Esophagus (tissue), 2 donors: ENCODE measurements around the gene CEP162. TPM values are rescaled to one million over a fixed set of nuclear protein-coding genes. Genes with fewer than 3 reads are reported as not detected.

Source experiments
- H3K27ac ChIP-seq, 2 donors: one replicate each; pipeline ENCODE4 v1.5.1; 2013; ENCODE audit warnings: low read depth in 2 of 2, mild to moderate bottlenecking in 2 of 2, inconsistent platforms in 1 of 2, low read length in 1 of 2, moderate library complexity in 1 of 2
- H3K27me3 ChIP-seq, 2 donors: one replicate each; pipeline ENCODE4 v1.6.1; 2013; ENCODE audit warnings: low read length in 2 of 2, control low read depth in 1 of 2, mild to moderate bottlenecking in 1 of 2; ENCODE audit not compliant: insufficient read depth in 2 of 2, control insufficient read depth in 1 of 2
- H3K36me3 ChIP-seq, 2 donors: one replicate each; pipeline ENCODE4 v1.6.1; 2013; ENCODE audit warnings: low read length in 1 of 2; ENCODE audit not compliant: control insufficient read depth in 2 of 2, insufficient read depth in 2 of 2
- H3K4me1 ChIP-seq, 2 donors: one replicate each; pipeline ENCODE4 v1.6.1; 2013; ENCODE audit warnings: low read length in 1 of 2; ENCODE audit not compliant: control insufficient read depth in 2 of 2, insufficient read depth in 2 of 2
- H3K4me3 ChIP-seq, 2 donors: one replicate each; pipeline ENCODE4 v1.5.1; 2013; ENCODE audit warnings: low read length in 2 of 2, mild to moderate bottlenecking in 2 of 2, low read depth in 1 of 2, moderate library complexity in 1 of 2
- H3K9me3 ChIP-seq, 2 donors: one replicate each; pipeline ENCODE4 v1.6.1; 2013; ENCODE audit warnings: mild to moderate bottlenecking in 2 of 2, low read depth in 1 of 2, low read length in 1 of 2, moderate library complexity in 1 of 2; ENCODE audit not compliant: control insufficient read depth in 2 of 2, insufficient read depth in 1 of 2
- WGBS, 2 donors: extraction: QIAGEN DNeasy Blood & Tissue Kit; methylation state at CpG; one replicate each; pipeline ENCODE4 v1.1.7; 2013; 5-methylcytosine and 5-hydroxymethylcytosine counted together
- polyA plus RNA-seq, 2 donors: library from polyadenylated mRNA; stranded (reverse); fragments of 200-250 nt; gene quantifications; one replicate each; pipeline ENCODE4 v1.2.3, GENCODE V29; 2013
- donor health status: healthy with polysubstance abuse.
- donor health status: Bipolar disorder and iron deficiency.

The CEP162 gene, protein sequence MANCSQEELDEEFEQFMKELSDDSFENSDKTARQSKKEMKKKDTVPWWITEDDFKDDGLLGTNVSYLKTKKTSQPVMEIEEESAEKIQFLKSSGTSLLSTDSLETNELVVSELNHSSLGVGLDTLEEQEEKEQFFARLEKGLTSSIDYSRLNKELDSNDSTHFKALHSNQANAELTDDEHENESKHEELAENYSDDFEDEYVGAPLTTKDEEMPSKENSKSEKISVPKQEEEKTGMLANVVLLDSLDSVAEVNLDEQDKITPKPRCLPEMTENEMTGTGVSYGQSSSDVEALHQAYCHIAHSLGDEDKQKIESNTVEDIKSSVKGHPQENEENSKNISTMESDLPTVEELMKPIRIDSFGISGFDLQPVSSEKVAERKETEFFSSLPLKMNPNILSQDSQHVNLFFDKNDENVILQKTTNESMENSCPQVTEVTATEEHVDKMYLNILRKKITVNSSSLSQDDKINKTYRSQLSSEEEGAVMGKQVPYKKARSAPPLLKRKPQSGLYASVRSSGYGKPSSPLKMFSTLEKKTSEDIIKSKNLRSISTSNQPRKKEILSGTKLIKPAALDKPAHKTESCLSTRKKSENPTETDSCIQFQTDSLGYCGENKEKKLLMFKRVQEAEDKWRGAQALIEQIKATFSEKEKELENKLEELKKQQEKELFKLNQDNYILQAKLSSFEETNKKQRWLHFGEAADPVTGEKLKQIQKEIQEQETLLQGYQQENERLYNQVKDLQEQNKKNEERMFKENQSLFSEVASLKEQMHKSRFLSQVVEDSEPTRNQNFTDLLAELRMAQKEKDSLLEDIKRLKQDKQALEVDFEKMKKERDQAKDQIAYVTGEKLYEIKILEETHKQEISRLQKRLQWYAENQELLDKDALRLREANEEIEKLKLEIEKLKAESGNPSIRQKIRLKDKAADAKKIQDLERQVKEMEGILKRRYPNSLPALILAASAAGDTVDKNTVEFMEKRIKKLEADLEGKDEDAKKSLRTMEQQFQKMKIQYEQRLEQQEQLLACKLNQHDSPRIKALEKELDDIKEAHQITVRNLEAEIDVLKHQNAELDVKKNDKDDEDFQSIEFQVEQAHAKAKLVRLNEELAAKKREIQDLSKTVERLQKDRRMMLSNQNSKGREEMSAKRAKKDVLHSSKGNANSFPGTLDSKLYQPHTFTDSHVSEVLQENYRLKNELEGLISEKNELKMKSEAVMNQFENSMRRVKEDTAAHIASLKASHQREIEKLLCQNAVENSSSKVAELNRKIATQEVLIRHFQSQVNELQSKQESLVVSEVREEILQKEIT (N-terminal part only)
- polyA plus RNA-seq, result 1 to 10 TPM; 2.2 to 5.0 TPM

GRCh38 chr6:84227434-84228197 is at the start of gene CEP162:
CEP162 (minus strand) TSS chr6:84227643; CDS start chr6:84226393, 1,250 bp downstream.
- H3K4me3 ChIP-seq, result peak within 1 kb of the TSS; percentile 77 to 100
- no peaks in the 10 kb centered on the region for H3K36me3 ChIP-seq
- H3K9me3 ChIP-seq, result no peaks in the 10 kb centered on the region
- H3K27ac ChIP-seq, result peak within 1 kb of the TSS; percentile 76 to 93
- no peaks in the 10 kb centered on the region for H3K4me1 ChIP-seq
- 0% methylated on average over 40 of the region's 40 CpGs for WGBS, 2 donors
- no peaks in the 10 kb centered on the region for H3K27me3 ChIP-seq

DNA sequence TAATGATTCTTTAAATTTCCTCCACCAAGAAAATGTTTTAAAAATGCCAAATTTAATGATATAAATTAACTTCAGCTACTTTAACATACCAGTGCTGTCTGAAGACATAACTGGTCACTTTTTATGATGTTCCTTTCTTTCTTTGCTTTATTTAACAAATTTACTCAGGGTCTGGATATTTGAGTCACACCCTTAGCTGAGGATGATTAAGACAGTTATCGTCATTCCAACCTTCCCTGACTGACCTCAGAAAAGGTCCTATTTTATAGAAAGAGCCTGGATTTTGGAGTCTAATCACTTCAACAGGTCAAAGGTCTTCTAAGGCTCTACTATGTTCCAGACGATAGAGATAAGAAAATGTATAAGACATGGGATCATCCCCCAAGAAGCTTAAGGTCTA is 47.4 kb upstream of the CEP162 start:
- Histone ChIP-seq H3K27me3 (no peaks in the 10 kb centered on the region), H3K9me3 (no peaks in the 10 kb centered on the region), H3K36me3 (no peaks in the 10 kb centered on the region), H3K4me3 (no peak overlapping the region), H3K4me1 (no peaks in the 10 kb centered on the region), H3K27ac (no peak overlapping the region)
- WGBS, 2 donors, result 73 to 80% methylated on average over 2 of the region's 2 CpGs

- no peaks in the 10 kb centered on the region for H3K36me3 ChIP-seq
- H3K9me3 ChIP-seq, result no peaks in the 10 kb centered on the region
- H3K4me3 ChIP-seq, result no peak overlapping the region
- H3K27me3 ChIP-seq, result no peaks in the 10 kb centered on the region
- no peak overlapping the region for H3K27ac ChIP-seq
- WGBS, 2 donors, result 62 to 73% methylated on average over 3 of the region's 3 CpGs
- H3K4me1 ChIP-seq, result no peaks in the 10 kb centered on the region
These were observed 45.8 kb upstream of the CEP162 start for GRCh38 chr6:84273048-84273809.

- WGBS, 2 donors, result 82 to 83% methylated on average over 1 of the region's 1 CpG
- Histone ChIP-seq H3K27me3 (no peaks in the 10 kb centered on the region), H3K27ac (no peak overlapping the region), H3K4me1 (no peaks in the 10 kb centered on the region), H3K4me3 (no peak overlapping the region), H3K9me3 (no peaks in the 10 kb centered on the region), H3K36me3 (no peaks in the 10 kb centered on the region)
These were observed 44.9 kb upstream of the CEP162 start for GRCh38 chr6:84272298-84272697.

DNA sequence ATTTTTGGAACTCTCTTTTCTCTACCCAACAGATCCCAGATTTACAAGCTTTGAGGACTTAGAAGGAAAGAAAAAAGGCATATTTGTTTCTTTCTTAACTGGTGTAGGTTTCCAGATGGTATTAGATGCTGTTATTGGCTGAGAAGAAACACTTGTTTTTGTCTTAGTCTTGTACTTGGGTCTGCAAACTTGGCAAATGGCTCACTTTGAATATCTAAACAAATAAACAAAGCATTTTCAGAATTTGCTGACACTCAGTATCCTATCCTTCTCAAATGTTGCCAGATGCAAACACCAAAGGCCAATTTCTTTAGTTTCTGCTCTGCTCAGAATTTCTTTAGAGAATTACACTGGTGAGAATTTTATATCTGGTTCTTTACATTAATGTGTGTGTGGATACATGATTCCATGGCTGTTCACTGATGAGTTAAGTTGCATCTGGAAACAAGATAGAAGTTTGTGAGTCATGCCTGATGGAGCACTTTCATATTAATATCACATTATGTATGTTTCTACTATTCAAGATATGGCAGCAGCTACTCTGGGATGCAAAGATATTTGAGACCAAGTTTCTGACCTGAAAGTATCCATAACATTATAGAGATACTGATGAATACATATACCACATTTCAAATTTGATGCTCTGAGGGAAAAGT is 43.7 kb upstream of the CEP162 start:
- Histone ChIP-seq H3K36me3 (no peaks in the 10 kb centered on the region), H3K4me1 (no peaks in the 10 kb centered on the region), H3K4me3 (no peak overlapping the region), H3K9me3 (no peaks in the 10 kb centered on the region), H3K27ac (no peak overlapping the region), H3K27me3 (no peaks in the 10 kb centered on the region)

GRCh38 chr6:84269947-84270733 is 42.7 kb upstream of the CEP162 start:
- Histone ChIP-seq H3K9me3 (no peaks in the 10 kb centered on the region), H3K27me3 (no peaks in the 10 kb centered on the region), H3K4me3 (no peak overlapping the region), H3K4me1 (no peaks in the 10 kb centered on the region), H3K27ac (no peak overlapping the region), H3K36me3 (no peaks in the 10 kb centered on the region)
- 17 to 42% methylated on average over 6 of the region's 6 CpGs for WGBS, 2 donors

GRCh38 chr6:84268781-84269180 is 41.3 kb upstream of the CEP162 start:
- Histone ChIP-seq H3K27me3 (no peaks in the 10 kb centered on the region), H3K27ac (no peak overlapping the region), H3K4me1 (no peaks in the 10 kb centered on the region), H3K36me3 (no peaks in the 10 kb centered on the region), H3K9me3 (no peaks in the 10 kb centered on the region), H3K4me3 (no peak overlapping the region)
- WGBS, 2 donors, result 85 to 91% methylated on average over 3 of the region's 3 CpGs

DNA sequence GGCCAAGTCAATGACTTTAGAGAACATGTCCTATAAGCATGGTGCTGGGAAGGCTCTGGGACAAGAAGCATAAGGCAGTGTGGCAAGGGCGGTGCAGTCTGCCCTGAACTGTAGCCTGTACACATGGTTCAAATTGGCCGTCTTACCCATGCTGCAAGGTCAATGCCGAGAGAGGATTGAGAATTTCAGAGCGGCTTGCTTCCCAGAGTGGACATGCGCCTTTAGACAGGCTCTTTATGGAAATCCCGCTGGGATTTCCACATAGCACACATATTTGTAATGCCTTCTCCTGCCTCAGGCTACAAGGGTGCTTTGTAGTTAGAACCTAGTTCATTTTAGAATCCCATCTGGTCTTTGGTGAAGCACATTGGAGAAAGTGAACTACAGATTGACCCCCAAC is 36.1 kb upstream of the CEP162 start:
- Histone ChIP-seq H3K4me1 (no peaks in the 10 kb centered on the region), H3K27ac (no peak overlapping the region), H3K9me3 (no peaks in the 10 kb centered on the region), H3K36me3 (no peaks in the 10 kb centered on the region), H3K27me3 (no peaks in the 10 kb centered on the region), H3K4me3 (no peak overlapping the region)
- 78 to 87% methylated on average over 6 of the region's 6 CpGs for WGBS, 2 donors
